Inflammatory macrophage (primary cell): ENCODE data around the gene IKBKE.

Experiments
- DNase-seq, 2 donors: peaks; one replicate each; pipeline ENCODE4 v3.0.0-alpha.2; 2020 to 2022

IKBKE gene

GRCh38 chr1:206455289-206455665, 15.0 kb upstream of the IKBKE start:
- DNase-seq: no peak

GRCh38 chr1:206455666-206456344, 14.5 kb upstream of the IKBKE start:
- no peak for DNase-seq

- DNase-seq: peak; percentile 58 to 66
These were observed 13.5 kb upstream of the IKBKE start for GRCh38 chr1:206456577-206457370.

- peak; percentile 59 to 72 for DNase-seq
These were observed 12.7 kb upstream of the IKBKE start for GRCh38 chr1:206457408-206458120.

GRCh38 chr1:206459703-206460102, 10.6 kb upstream of the IKBKE start:
- no peak for DNase-seq

- no peak for DNase-seq
These were observed 9.3 kb upstream of the IKBKE start for GRCh38 chr1:206460836-206461426.

GRCh38 chr1:206461602-206462455, 8.4 kb upstream of the IKBKE start:
- DNase-seq: peak; percentile 84 to 87

- DNase-seq: no peak
These were observed 7.1 kb upstream of the IKBKE start for GRCh38 chr1:206463137-206463536.

- no peak for DNase-seq
These were observed 6.4 kb upstream of the IKBKE start for GRCh38 chr1:206463911-206464310.

GRCh38 chr1:206464456-206464964, 5.8 kb upstream of the IKBKE start:
- DNase-seq: peak; percentile 72 to 88

GRCh38 chr1:206465951-206466350, 4.3 kb upstream of the IKBKE start:
- peak in 1 of 2 donors; percentile 19 for DNase-seq

GRCh38 chr1:206466840-206467649, 3.2 kb upstream of the IKBKE start:
- no peak for DNase-seq

GRCh38 chr1:206467915-206468314, 2.4 kb upstream of the IKBKE start:
- peak; percentile 97 to 98 for DNase-seq

GRCh38 chr1:206468571-206468970, 1.7 kb upstream of the IKBKE start:
- peak in 1 of 2 donors; percentile 13 for DNase-seq

GRCh38 chr1:206469411-206469932, 804 bp upstream of the IKBKE start:
- DNase-seq: no peak

- DNase-seq: peak; percentile 65 to 85
These were observed 577 bp downstream of the IKBKE start for GRCh38 chr1:206470692-206471414.

- DNase-seq: no peak
These were observed 1.1 kb downstream of the IKBKE start for GRCh38 chr1:206471415-206471801.

GRCh38 chr1:206472024-206472423, 1.7 kb downstream of the IKBKE start:
- DNase-seq: peak in 1 of 2 donors; percentile 22

- peak; percentile 91 to 95 for DNase-seq
These were observed 2.2 kb downstream of the IKBKE start for GRCh38 chr1:206472454-206472853.

GRCh38 chr1:206472886-206473285, 2.6 kb downstream of the IKBKE start:
- peak; percentile 59 to 80 for DNase-seq
